ENCODE data around the gene THUMPD3. TPM values are rescaled to one million over a fixed set of nuclear protein-coding genes. Genes with fewer than 3 reads are reported as not detected.

Gene THUMPD3
- total and polyA plus RNA-seq, 12 donors = 40.3 to 72.1 (median 52.5) TPM

- no peak overlapping the region for H3K27ac ChIP-seq
- H3K27me3 ChIP-seq = no peaks in the 10 kb centered on the region
- H3K4me3 ChIP-seq = no peak overlapping the region
- WGBS, 2 donors = 85 to 91% methylated on average over 3 of the region's 3 CpGs
- H3K36me3 ChIP-seq = peaks cover 0 to 100% (median 85%) of the 10 kb centered on the region in 9 donors
- intact Hi-C loops (cut with DNase I) = loop anchor here in 4 of 10 donors (5.0 to 10.0 kb wide), 5 partner anchors 48 to 81 kb away; partner anchors contain the start of gene THUMPD3 (in 1 of the 4)
- ATAC-seq (no peak), DNase-seq (no peak)
- no peak for TF ChIP-seq CTCF (IDR thresholded peaks at IDR 0.05)
- no peaks in the 10 kb centered on the region for H3K9me3 ChIP-seq
- H3K4me1 ChIP-seq = peaks cover 0 to 28% (median 4%) of the 10 kb centered on the region in 9 donors
Observed at GRCh38 chr3:9435316-9435715, 72.5 kb downstream of the THUMPD3 start.

Other genes starting within 250 kb of the THUMPD3 start
- 10 to 100 TPM in 7 of 10 donors, 1 to 10 TPM in 3; 2.4 to 16.1 (median 12.1) TPM for gene SRGAP3, start 113.4 kb upstream of the THUMPD3 start, total RNA-seq
- 1 to 10 TPM in 1 of 2 donors, under 1 TPM in 1; 0.67 to 4.8 TPM for gene SRGAP3, start 113.4 kb upstream of the THUMPD3 start, polyA plus RNA-seq
- gene SETD5, start 34.6 kb downstream of the THUMPD3 start, total RNA-seq = 10 to 100 TPM; 45.0 to 64.7 (median 57.5) TPM
- gene SETD5, start 34.6 kb downstream of the THUMPD3 start, polyA plus RNA-seq = 10 to 100 TPM; 10.8 to 42.7 TPM
- not detected for gene LHFPL4, start 190.8 kb downstream of the THUMPD3 start, total RNA-seq
- not detected for gene LHFPL4, start 190.8 kb downstream of the THUMPD3 start, polyA plus RNA-seq

All from heart right ventricle (tissue), 16 donors.